HCT116 (cell line): ENCODE data around the gene CC2D1A.

Experiments used
- CTCF ChIP-seq, 3 experiments: fragments of 200-600 bp in 1 of 3; sonication (generic) in 1 of 3; IDR thresholded peaks in 2 of 3; conservative IDR thresholded peaks in 1 of 3; 2 replicates each; pipeline ENCODE4 v1.5.1; 2012 to 2017; ENCODE audit warnings: low read depth in 2 of 3, low read length in 2 of 3, antibody characterized with exemption in 1 of 3, borderline replicate concordance in 1 of 3, control low read depth in 1 of 3, mild to moderate bottlenecking in 1 of 3, mixed read lengths in 1 of 3, mixed run types in 1 of 3, moderate library complexity in 1 of 3; ENCODE audit not compliant: insufficient read depth in 1 of 3
- EGR1 ChIP-seq: IDR thresholded peaks from 2 replicates; pipeline ENCODE4 v1.6.1; 2012; ENCODE audit warnings: low read depth
- EZH2phosphoT487 ChIP-seq: fragments of 200-600 bp; IDR thresholded peaks from 2 replicates; pipeline ENCODE4 v1.6.1; 2018; ENCODE audit warnings: antibody characterized with exemption, borderline replicate concordance
- JUND ChIP-seq: IDR thresholded peaks from 2 replicates; pipeline ENCODE4 v1.6.1; 2012
- MAX ChIP-seq: IDR thresholded peaks from 2 replicates; pipeline ENCODE4 v1.6.1; 2012
- POLR2A ChIP-seq: IDR thresholded peaks from 2 replicates; pipeline ENCODE4 v1.7.0; 2011; ENCODE audit warnings: borderline replicate concordance; ENCODE audit not compliant: insufficient read depth, insufficient read length; ENCODE audit errors: extremely low read depth
- POLR2AphosphoS5 ChIP-seq: IDR thresholded peaks from 2 replicates; pipeline ENCODE4 v1.6.1; 2011; ENCODE audit warnings: mild to moderate bottlenecking, low read depth, low read length, moderate library complexity
- RAD21 ChIP-seq: IDR thresholded peaks from 2 replicates; pipeline ENCODE4 v1.6.1; 2012; ENCODE audit warnings: low read depth, mild to moderate bottlenecking
- REST ChIP-seq: IDR thresholded peaks from 2 replicates; pipeline ENCODE4 v1.6.1; 2012; ENCODE audit warnings: low read depth
- SIN3A ChIP-seq: IDR thresholded peaks from 2 replicates; pipeline ENCODE4 v1.6.1; 2012; ENCODE audit warnings: low read depth
- SRF ChIP-seq: IDR thresholded peaks from 2 replicates; pipeline ENCODE4 v1.6.1; 2012; ENCODE audit warnings: low read depth
- YY1 ChIP-seq: IDR thresholded peaks from 2 replicates; pipeline ENCODE4 v1.6.1; 2011; ENCODE audit warnings: low read length, low read depth, moderate library complexity, mild to moderate bottlenecking; ENCODE audit not compliant: insufficient replicate concordance; ENCODE audit errors: extremely low read depth

GRCh38 chr19:13956365-13956744 is 50.4 kb downstream of the CC2D1A start:
- TF ChIP-seq REST (no peak), POLR2AphosphoS5 (no peak), MAX (no peak), RAD21 (no peak), SRF (no peak), CTCF (IDR thresholded peaks at IDR 0.05 in 2 of 3, conservative IDR thresholded peaks at IDR 0.05 in 1 of 3; ENCODE audit: borderline replicate concordance in 1 of 3, insufficient read depth in 1 of 3, low read depth in 2 of 3, low read length in 2 of 3) (no peak), YY1 (no peak), SIN3A (no peak), POLR2A (no peak), JUND (no peak), EZH2phosphoT487 (no peak), EGR1 (no peak)
